Loucy (cell line): Measurements from ENCODE around the gene SMG7.

Source experiments
- CTCF ChIP-seq: fragments of 200-600 bp; sonication (generic); conservative IDR thresholded peaks from 2 replicates; pipeline ENCODE4 v1.5.1; 2014; ENCODE audit warnings: mild to moderate bottlenecking, antibody characterized with exemption, low read length
- EZH2phosphoT487 ChIP-seq: fragments of 200-600 bp; IDR thresholded peaks from 2 replicates; pipeline ENCODE4 v1.6.1; 2018; ENCODE audit warnings: antibody characterized with exemption, mild to moderate bottlenecking, moderate library complexity, borderline replicate concordance

GRCh38 chr1:183582021-183582713, 109.9 kb downstream of the SMG7 start:
- TF ChIP-seq CTCF (no peak), EZH2phosphoT487 (no peak)
